WTC11 (cell line): Measurements from ENCODE around the gene GALT.
A peak's percentile ranks its signal among the peaks of the same experiment; 100 is the strongest.

Experiments used
- CREM ChIP-seq: sonication (generic); formaldehyde crosslinking; IDR thresholded peaks from 2 replicates; pipeline ENCODE4 v1.8.1; 2022; ENCODE audit warnings: mild to moderate bottlenecking, missing genetic modification reagents, moderate library complexity
- ETV6 ChIP-seq: sonication (generic); formaldehyde crosslinking; IDR thresholded peaks from 2 replicates; pipeline ENCODE4 v1.8.1; 2022; ENCODE audit warnings: mild to moderate bottlenecking, missing genetic modification reagents
- GABPB1 ChIP-seq: sonication (generic); formaldehyde crosslinking; IDR thresholded peaks from 2 replicates; pipeline ENCODE4 v1.8.1; 2023; ENCODE audit warnings: mild to moderate bottlenecking, missing genetic modification reagents
- MAX ChIP-seq: sonication (generic); formaldehyde crosslinking; IDR thresholded peaks from 2 replicates; pipeline ENCODE4 v1.8.0; 2022; ENCODE audit warnings: mild to moderate bottlenecking, missing genetic modification reagents
- SP1 ChIP-seq: sonication (generic); formaldehyde crosslinking; conservative IDR thresholded peaks from 2 replicates; pipeline ENCODE4 v1.8.1; 2022; ENCODE audit warnings: missing genetic modification reagents
- TF ChIP-seq, protein P1 (sequence below): fragments of 200-600 bp; IDR thresholded peaks from 2 replicates; pipeline ENCODE4 v1.8.0; 2022; ENCODE audit warnings: antibody characterized with exemption

- no peak for TF ChIP-seq ETV6 (CRISPR knock-in tag)
- TF ChIP-seq, protein P1, sequence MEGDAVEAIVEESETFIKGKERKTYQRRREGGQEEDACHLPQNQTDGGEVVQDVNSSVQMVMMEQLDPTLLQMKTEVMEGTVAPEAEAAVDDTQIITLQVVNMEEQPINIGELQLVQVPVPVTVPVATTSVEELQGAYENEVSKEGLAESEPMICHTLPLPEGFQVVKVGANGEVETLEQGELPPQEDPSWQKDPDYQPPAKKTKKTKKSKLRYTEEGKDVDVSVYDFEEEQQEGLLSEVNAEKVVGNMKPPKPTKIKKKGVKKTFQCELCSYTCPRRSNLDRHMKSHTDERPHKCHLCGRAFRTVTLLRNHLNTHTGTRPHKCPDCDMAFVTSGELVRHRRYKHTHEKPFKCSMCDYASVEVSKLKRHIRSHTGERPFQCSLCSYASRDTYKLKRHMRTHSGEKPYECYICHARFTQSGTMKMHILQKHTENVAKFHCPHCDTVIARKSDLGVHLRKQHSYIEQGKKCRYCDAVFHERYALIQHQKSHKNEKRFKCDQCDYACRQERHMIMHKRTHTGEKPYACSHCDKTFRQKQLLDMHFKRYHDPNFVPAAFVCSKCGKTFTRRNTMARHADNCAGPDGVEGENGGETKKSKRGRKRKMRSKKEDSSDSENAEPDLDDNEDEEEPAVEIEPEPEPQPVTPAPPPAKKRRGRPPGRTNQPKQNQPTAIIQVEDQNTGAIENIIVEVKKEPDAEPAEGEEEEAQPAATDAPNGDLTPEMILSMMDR: peak; percentile 52
- no peak for TF ChIP-seq CREM
- no peak for TF ChIP-seq GABPB1 (CRISPR knock-in tag)
- TF ChIP-seq SP1 (CRISPR knock-in tag): peak; percentile 39; the same call in 1 of the 2 replicates
- TF ChIP-seq MAX (CRISPR knock-in tag): no peak
Observed at GRCh38 chr9:34675048-34675714, 28.7 kb downstream of the GALT start.
